Prostate gland (tissue), 2 donors: ENCODE data around the gene ADAM11. TPM values are rescaled to one million over a fixed set of nuclear protein-coding genes. Genes with fewer than 3 reads are reported as not detected.

Experiments
- DNase-seq: peaks from one replicate; pipeline ENCODE4 v3.0.0-alpha.2; 2019; ENCODE audit warnings: low spot score
- H3K27ac ChIP-seq, 2 donors: fragments of 200-600 bp; sonication (generic); 2 replicates each; pipeline ENCODE4 v1.5.1; 2017 to 2019
- H3K27me3 ChIP-seq: fragments of 200-600 bp; sonication (generic); replicated peaks from 2 replicates; pipeline ENCODE4 v1.5.1; 2019; ENCODE audit not compliant: insufficient read depth
- H3K36me3 ChIP-seq, 2 donors: fragments of 200-600 bp; sonication (generic); 1 replicate in 1 of 2; 2 replicates in 1 of 2; pipeline versions ENCODE4 v1.5.1 to v1.8.1; 2017 to 2019
- H3K4me1 ChIP-seq: fragments of 200-600 bp; sonication (generic); replicated peaks from 2 replicates; pipeline ENCODE4 v1.5.1; 2019
- H3K4me3 ChIP-seq, 2 donors: fragments of 200-600 bp; sonication (generic); 2 replicates each; pipeline ENCODE4 v1.5.1; 2017 to 2019
- H3K9me3 ChIP-seq: fragments of 200-600 bp; sonication (generic); 2 replicates; pipeline ENCODE4 v1.5.1; 2017
- CTCF ChIP-seq, 4 experiments: fragments of 200-600 bp in 2 of 4; fragments of 450-650 bp in 2 of 4; sonication (generic) in 2 of 4; IDR thresholded peaks; 1 replicate in 3 of 4; 2 replicates in 1 of 4; pipeline ENCODE4 v1.5.1; 2016 to 2019; ENCODE audit warnings: antibody characterized with exemption in 4 of 4, mild to moderate bottlenecking in 2 of 4, moderate library complexity in 2 of 4
- POLR2A ChIP-seq: fragments of 450-650 bp; IDR thresholded peaks from one replicate; pipeline ENCODE4 v1.6.1; 2016; ENCODE audit warnings: antibody characterized with exemption, mild to moderate bottlenecking
- POLR2AphosphoS5 ChIP-seq: sonication (generic); formaldehyde crosslinking; IDR thresholded peaks from one replicate; pipeline ENCODE4 v1.6.1; 2017; ENCODE audit warnings: antibody characterized with exemption
- WGBS: methylation state at CpG from one replicate; pipeline ENCODE4 v1.1.5; 2018; 5-methylcytosine and 5-hydroxymethylcytosine counted together
- intact Hi-C: fragments of 100-400 bp; cut with DNase I; formaldehyde crosslinking; loops from one replicate; pipeline ENCODE4 v1.14.2; 2022
- total RNA-seq, 2 donors: library from RNA; depleted of rRNA; stranded (reverse); fragments of >200 nt; gene quantifications; one replicate each; pipeline ENCODE4 v1.1.0, GENCODE V29; 2016

The ADAM11 gene
- total RNA-seq, 2 donors from 2014 or later = 0.64 to 3.5 TPM

GRCh38 chr17:44747566-44747965, 11.2 kb upstream of the ADAM11 start:
- Histone ChIP-seq H3K27ac (no peak overlapping the region), H3K27me3 (no peaks in the 10 kb centered on the region), H3K4me3 (no peak overlapping the region), H3K9me3 (no peaks in the 10 kb centered on the region), H3K36me3 (no peaks in the 10 kb centered on the region), H3K4me1 (no peaks in the 10 kb centered on the region)
- intact Hi-C loops = no loop called here
- TF ChIP-seq POLR2AphosphoS5 (no peak), CTCF (IDR thresholded peaks at IDR 0.05) (no peak)
- no peak for DNase-seq

GRCh38 chr17:44749076-44749979, 9.5 kb upstream of the ADAM11 start:
- Histone ChIP-seq H3K9me3 (no peaks in the 10 kb centered on the region), H3K27ac (no peak overlapping the region), H3K4me3 (no peak overlapping the region), H3K36me3 (no peaks in the 10 kb centered on the region), H3K27me3 (no peaks in the 10 kb centered on the region), H3K4me1 (no peaks in the 10 kb centered on the region)
- DNase-seq = no peak
- 91% methylated on average over 15 of the region's 19 CpGs for WGBS
- intact Hi-C loops = no loop called here
- no peak for TF ChIP-seq POLR2A

GRCh38 chr17:44749980-44750318, 8.8 kb upstream of the ADAM11 start:
- no peaks in the 10 kb centered on the region for H3K36me3 ChIP-seq

GRCh38 chr17:44751331-44751730, 7.5 kb upstream of the ADAM11 start:
- Histone ChIP-seq H3K9me3 (no peaks in the 10 kb centered on the region), H3K4me3 (no peak overlapping the region), H3K27me3 (no peaks in the 10 kb centered on the region), H3K4me1 (no peaks in the 10 kb centered on the region), H3K36me3 (no peaks in the 10 kb centered on the region), H3K27ac (no peak overlapping the region)
- WGBS = 91% methylated on average over 7 of the region's 7 CpGs
- intact Hi-C loops = no loop called here
- DNase-seq = no peak
- TF ChIP-seq POLR2AphosphoS5 = no peak
- TF ChIP-seq POLR2A = no peak
- TF ChIP-seq CTCF (IDR thresholded peaks at IDR 0.05) = no peak

More at GRCh38 chr17:44749980-44750318, 8.8 kb upstream of the ADAM11 start:
- Histone ChIP-seq H3K4me3 (no peak overlapping the region), H3K27ac (no peak overlapping the region), H3K9me3 (no peaks in the 10 kb centered on the region), H3K4me1 (no peaks in the 10 kb centered on the region), H3K27me3 (no peaks in the 10 kb centered on the region)
- intact Hi-C loops = no loop called here
- no peak for TF ChIP-seq CTCF (IDR thresholded peaks at IDR 0.05)
- TF ChIP-seq POLR2AphosphoS5 = no peak
- TF ChIP-seq POLR2A = no peak
- 51% methylated on average over 9 of the region's 9 CpGs for WGBS
- no peak for DNase-seq

GRCh38 chr17:44751806-44752205, 7.0 kb upstream of the ADAM11 start:
- Histone ChIP-seq H3K27ac (no peak overlapping the region), H3K4me1 (no peaks in the 10 kb centered on the region), H3K4me3 (no peak overlapping the region), H3K36me3 (no peaks in the 10 kb centered on the region), H3K9me3 (no peaks in the 10 kb centered on the region), H3K27me3 (no peaks in the 10 kb centered on the region)
- 86% methylated on average over 10 of the region's 10 CpGs for WGBS
- intact Hi-C loops = no loop called here
- DNase-seq = no peak
- TF ChIP-seq CTCF (IDR thresholded peaks at IDR 0.05) (no peak), POLR2AphosphoS5 (no peak), POLR2A (no peak)
